Loucy (cell line): Measurements from ENCODE around the gene SEMA6D.

Source experiments
- H2AFZ ChIP-seq: fragments of 200-600 bp; sonication (generic); 2 replicates; pipeline ENCODE4 v1.6.0; 2016; ENCODE audit warnings: antibody characterized with exemption, mild to moderate bottlenecking, low read length, moderate library complexity
- H3F3A ChIP-seq: fragments of 200-600 bp; 2 replicates; pipeline ENCODE4 v1.6.0; 2016; ENCODE audit warnings: antibody characterized with exemption, low read depth, mild to moderate bottlenecking
- H3K27me3 ChIP-seq: fragments of 200-600 bp; sonication (generic); 2 replicates; pipeline ENCODE4 v1.6.1; 2014; ENCODE audit warnings: low read length, mild to moderate bottlenecking; ENCODE audit not compliant: insufficient read depth, poor library complexity, severe bottlenecking
- H3K36me3 ChIP-seq: fragments of 200-600 bp; sonication (generic); 2 replicates; pipeline ENCODE4 v1.6.1; 2016; ENCODE audit warnings: low read length; ENCODE audit not compliant: insufficient read depth
- H3K4me1 ChIP-seq: fragments of 200-600 bp; sonication (generic); 2 replicates; pipeline ENCODE4 v1.5.1; 2014; ENCODE audit warnings: low read length, mild to moderate bottlenecking; ENCODE audit not compliant: insufficient read depth, poor library complexity, severe bottlenecking
- H3K4me2 ChIP-seq: fragments of 200-600 bp; sonication (generic); 2 replicates; pipeline ENCODE4 v1.6.0; 2014; ENCODE audit warnings: antibody characterized with exemption, low read length, low read depth, mild to moderate bottlenecking; ENCODE audit not compliant: poor library complexity, severe bottlenecking
- H3K4me3 ChIP-seq: fragments of 200-600 bp; sonication (generic); 2 replicates; pipeline ENCODE4 v1.5.1; 2014; ENCODE audit warnings: low read length, mild to moderate bottlenecking, mixed read lengths; ENCODE audit not compliant: poor library complexity, severe bottlenecking
- H3K79me2 ChIP-seq: fragments of 200-600 bp; sonication (generic); 2 replicates; pipeline ENCODE4 v1.6.1; 2014; ENCODE audit warnings: low read length; ENCODE audit not compliant: insufficient read depth
- H3K9ac ChIP-seq: fragments of 200-600 bp; sonication (generic); 2 replicates; pipeline ENCODE4 v1.6.0; 2014; ENCODE audit warnings: mild to moderate bottlenecking, low read depth, low read length, moderate library complexity; ENCODE audit not compliant: poor library complexity, severe bottlenecking
- H3K9me2 ChIP-seq: fragments of 200-600 bp; sonication (generic); replicated peaks from 2 replicates; pipeline ENCODE4 v1.6.1; 2016; ENCODE audit warnings: low read depth, low read length, mixed read lengths
- H3K9me3 ChIP-seq: fragments of 200-600 bp; sonication (generic); 2 replicates; pipeline ENCODE4 v1.6.1; 2014; ENCODE audit warnings: mild to moderate bottlenecking, antibody characterized with exemption, low read length, low read depth; ENCODE audit not compliant: insufficient read depth
- H4K20me1 ChIP-seq: fragments of 200-600 bp; sonication (generic); 2 replicates; pipeline ENCODE4 v1.6.0; 2014; ENCODE audit warnings: antibody characterized with exemption, low read length, mild to moderate bottlenecking; ENCODE audit not compliant: insufficient read depth, poor library complexity, severe bottlenecking
- EZH2phosphoT487 ChIP-seq: fragments of 200-600 bp; IDR thresholded peaks from 2 replicates; pipeline ENCODE4 v1.6.1; 2018; ENCODE audit warnings: antibody characterized with exemption, mild to moderate bottlenecking, moderate library complexity, borderline replicate concordance
- TF ChIP-seq, protein P1 (sequence below): fragments of 200-600 bp; sonication (generic); conservative IDR thresholded peaks from 2 replicates; pipeline ENCODE4 v1.5.1; 2014; ENCODE audit warnings: mild to moderate bottlenecking, antibody characterized with exemption, low read length

Gene SEMA6D

DNA sequence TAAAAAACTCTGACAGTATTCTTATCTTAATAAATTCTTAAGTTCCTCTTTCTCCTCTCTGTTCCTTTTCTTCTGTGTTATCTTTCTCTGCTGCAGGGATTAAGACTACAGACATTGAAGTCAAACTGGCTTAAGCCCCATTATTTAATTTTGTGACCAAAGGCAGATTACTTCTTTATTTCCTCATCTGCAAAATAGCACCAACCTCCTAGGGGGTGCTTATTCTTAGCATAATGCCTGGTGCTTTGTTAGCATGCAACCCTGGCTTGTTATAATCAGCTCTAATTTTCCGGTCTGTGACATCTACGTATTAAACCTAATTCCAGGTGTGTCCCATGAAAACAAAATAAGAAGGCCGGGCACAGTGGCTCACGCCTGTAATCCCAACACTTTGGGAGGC is 23.8 kb downstream of the SEMA6D start:
- no peak for TF ChIP-seq EZH2phosphoT487
- TF ChIP-seq, protein P1, sequence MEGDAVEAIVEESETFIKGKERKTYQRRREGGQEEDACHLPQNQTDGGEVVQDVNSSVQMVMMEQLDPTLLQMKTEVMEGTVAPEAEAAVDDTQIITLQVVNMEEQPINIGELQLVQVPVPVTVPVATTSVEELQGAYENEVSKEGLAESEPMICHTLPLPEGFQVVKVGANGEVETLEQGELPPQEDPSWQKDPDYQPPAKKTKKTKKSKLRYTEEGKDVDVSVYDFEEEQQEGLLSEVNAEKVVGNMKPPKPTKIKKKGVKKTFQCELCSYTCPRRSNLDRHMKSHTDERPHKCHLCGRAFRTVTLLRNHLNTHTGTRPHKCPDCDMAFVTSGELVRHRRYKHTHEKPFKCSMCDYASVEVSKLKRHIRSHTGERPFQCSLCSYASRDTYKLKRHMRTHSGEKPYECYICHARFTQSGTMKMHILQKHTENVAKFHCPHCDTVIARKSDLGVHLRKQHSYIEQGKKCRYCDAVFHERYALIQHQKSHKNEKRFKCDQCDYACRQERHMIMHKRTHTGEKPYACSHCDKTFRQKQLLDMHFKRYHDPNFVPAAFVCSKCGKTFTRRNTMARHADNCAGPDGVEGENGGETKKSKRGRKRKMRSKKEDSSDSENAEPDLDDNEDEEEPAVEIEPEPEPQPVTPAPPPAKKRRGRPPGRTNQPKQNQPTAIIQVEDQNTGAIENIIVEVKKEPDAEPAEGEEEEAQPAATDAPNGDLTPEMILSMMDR: no peak
- Histone ChIP-seq H3K9ac (no peak overlapping the region), H3K36me3 (no peaks in the 10 kb centered on the region), H3K9me3 (no peaks in the 10 kb centered on the region; the same call in 1 of the 2 replicates), H4K20me1 (no peaks in the 10 kb centered on the region), H3K27me3 (no peaks in the 10 kb centered on the region), H3K4me1 (no peaks in the 10 kb centered on the region), H3K79me2 (no peaks in the 10 kb centered on the region), H3K9me2 (no peaks in the 10 kb centered on the region), H2AFZ (no peak overlapping the region), H3F3A (no peaks in the 10 kb centered on the region), H3K4me3 (no peak overlapping the region), H3K4me2 (no peak overlapping the region)

DNA sequence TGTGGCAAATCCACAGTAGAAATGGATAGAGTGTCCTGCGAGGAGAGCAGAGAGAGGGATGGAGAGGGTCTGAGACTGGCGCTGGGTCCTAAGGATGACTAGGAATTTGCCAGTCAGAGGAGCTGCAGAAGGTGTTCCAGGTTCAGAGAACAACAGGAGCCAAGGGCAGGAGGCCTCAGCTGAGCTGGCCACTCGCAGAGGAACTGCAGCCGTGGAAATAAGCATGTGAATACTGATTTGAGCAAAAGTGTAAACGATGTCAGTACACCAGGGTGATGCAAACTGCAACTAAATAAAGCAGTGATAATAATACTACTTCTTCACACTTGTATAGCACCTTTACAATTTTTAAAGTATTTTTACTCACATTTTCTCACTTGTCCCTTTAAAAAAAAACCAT is 24.6 kb downstream of the SEMA6D start:
- no peak overlapping the region for H3K4me3 ChIP-seq
- no peaks in the 10 kb centered on the region for H3F3A ChIP-seq
- no peaks in the 10 kb centered on the region for H3K27me3 ChIP-seq
- no peak overlapping the region for H3K9ac ChIP-seq
- H3K36me3 ChIP-seq: no peaks in the 10 kb centered on the region
- H3K4me1 ChIP-seq: no peaks in the 10 kb centered on the region
- no peak overlapping the region for H3K4me2 ChIP-seq
- no peaks in the 10 kb centered on the region for H3K9me2 ChIP-seq
- TF ChIP-seq EZH2phosphoT487: no peak
- H2AFZ ChIP-seq: no peak overlapping the region
- no peaks in the 10 kb centered on the region for H3K79me2 ChIP-seq
- H3K9me3 ChIP-seq: no peaks in the 10 kb centered on the region; the same call in 1 of the 2 replicates
- no peaks in the 10 kb centered on the region for H4K20me1 ChIP-seq

DNA sequence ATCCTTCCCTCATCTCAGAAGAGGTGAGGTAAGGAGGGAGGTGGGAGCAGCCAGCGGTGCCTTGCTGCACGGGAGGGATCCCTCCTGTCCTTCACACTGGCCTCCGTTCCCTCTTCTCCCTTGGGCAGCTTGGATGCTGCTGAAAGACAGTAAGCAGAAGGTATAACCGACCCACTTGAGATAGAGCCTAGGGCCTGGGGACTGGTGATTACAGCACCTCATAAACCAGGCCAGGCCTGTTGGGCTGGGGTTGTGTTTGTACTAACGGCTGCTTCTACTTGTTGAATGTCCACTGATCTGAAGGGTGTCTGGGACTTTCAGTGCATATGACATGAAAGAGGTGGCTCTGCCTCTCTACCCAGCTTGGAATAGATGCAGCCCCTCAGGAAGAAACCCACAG is 25.0 kb downstream of the SEMA6D start:
- Histone ChIP-seq H2AFZ (no peak overlapping the region), H3K4me2 (no peak overlapping the region), H3F3A (no peaks in the 10 kb centered on the region), H3K27me3 (no peaks in the 10 kb centered on the region), H3K79me2 (no peaks in the 10 kb centered on the region), H3K36me3 (no peaks in the 10 kb centered on the region), H4K20me1 (no peaks in the 10 kb centered on the region), H3K9me2 (no peaks in the 10 kb centered on the region), H3K9ac (no peak overlapping the region), H3K9me3 (no peaks in the 10 kb centered on the region; the same call in 1 of the 2 replicates), H3K4me3 (no peak overlapping the region), H3K4me1 (no peaks in the 10 kb centered on the region)
- no peak for TF ChIP-seq EZH2phosphoT487
- TF ChIP-seq, protein P1: no peak

DNA sequence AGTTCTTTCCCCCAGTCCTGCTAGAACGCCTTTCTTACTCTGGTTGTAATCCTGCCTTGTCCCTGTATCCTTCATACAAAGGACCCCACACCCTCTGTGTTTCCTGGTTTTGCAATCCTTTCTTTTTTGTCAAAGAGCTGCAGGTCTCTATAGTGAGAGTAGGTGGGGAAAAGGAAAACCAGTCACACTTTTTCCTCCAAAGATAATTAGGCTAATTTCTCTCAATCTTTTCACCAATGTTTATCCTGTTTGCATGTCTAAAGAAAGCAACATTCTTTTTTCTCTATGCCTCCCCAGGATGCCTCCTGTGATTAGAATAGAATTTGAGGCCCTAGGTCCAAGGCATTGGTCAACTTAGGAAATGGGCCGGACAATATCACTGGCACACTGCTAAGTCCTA is 25.4 kb downstream of the SEMA6D start:
- H3K4me1 ChIP-seq: no peaks in the 10 kb centered on the region
- no peak overlapping the region for H3K4me3 ChIP-seq

More for the DNA sequence above, 25.4 kb downstream of the SEMA6D start:
- H4K20me1 ChIP-seq: no peaks in the 10 kb centered on the region
- H3K9ac ChIP-seq: no peak overlapping the region
- TF ChIP-seq, protein P1: no peak
- no peak for TF ChIP-seq EZH2phosphoT487
- H3K79me2 ChIP-seq: no peaks in the 10 kb centered on the region
- no peaks in the 10 kb centered on the region for H3F3A ChIP-seq
- no peak overlapping the region for H2AFZ ChIP-seq
- no peaks in the 10 kb centered on the region for H3K36me3 ChIP-seq
- no peaks in the 10 kb centered on the region for H3K9me2 ChIP-seq
- H3K4me2 ChIP-seq: no peak overlapping the region
- no peaks in the 10 kb centered on the region; the same call in 1 of the 2 replicates for H3K9me3 ChIP-seq
- H3K27me3 ChIP-seq: no peaks in the 10 kb centered on the region
